Psoas muscle (tissue), 8 donors: ENCODE measurements around the gene INPP5E. TPM values are rescaled to one million over a fixed set of nuclear protein-coding genes. Genes with fewer than 3 reads are reported as not detected.

Source experiments
- ATAC-seq, 4 donors: fragments of 200-7000 bp; cut with Tn5 transposase; one replicate each; pipeline ENCODE4 v1.9.1; 2020; ENCODE audit warnings: moderate library complexity in 3 of 4, mild to moderate bottlenecking in 2 of 4
- DNase-seq, 2 donors: peaks; one replicate each; pipeline ENCODE4 v3.0.0-alpha.2; 2020
- H3K27ac ChIP-seq: fragments of 200-600 bp; one replicate; pipeline ENCODE4 v1.8.0; 2022
- H3K27me3 ChIP-seq, 3 donors: fragments of 200-600 bp in 1 of 3; one replicate each; pipeline versions ENCODE4 v1.6.1 to v1.8.0; 2013 to 2022; ENCODE audit warnings: low read length in 2 of 3, mild to moderate bottlenecking in 2 of 3, moderate library complexity in 1 of 3; ENCODE audit not compliant: insufficient read depth in 3 of 3
- H3K36me3 ChIP-seq, 2 donors: fragments of 200-600 bp in 1 of 2; one replicate each; pipeline versions ENCODE4 v1.6.1 to v1.8.0; 2013 to 2022; ENCODE audit warnings: low read depth in 1 of 2, mild to moderate bottlenecking in 1 of 2, moderate library complexity in 1 of 2; ENCODE audit not compliant: insufficient read depth in 1 of 2
- H3K4me1 ChIP-seq: fragments of 200-600 bp; one replicate; pipeline ENCODE4 v1.8.0; 2022
- H3K4me3 ChIP-seq: fragments of 200-600 bp; one replicate; pipeline ENCODE4 v1.8.0; 2022; ENCODE audit warnings: mild to moderate bottlenecking
- H3K9me3 ChIP-seq: fragments of 200-600 bp; one replicate; pipeline ENCODE4 v1.8.0; 2022
- WGBS, 3 donors: extraction: QIAGEN DNeasy Blood & Tissue Kit; methylation state at CpG; one replicate each; pipeline versions ENCODE4 v1.1.6 to v1.1.7; 2013; 5-methylcytosine and 5-hydroxymethylcytosine counted together
- intact Hi-C, 2 donors: fragments of 100-400 bp; cut with DNase I; formaldehyde crosslinking; loops; one replicate each; pipeline versions ENCODE4 v1.11.0 to v1.14.2; 2022
- polyA plus RNA-seq, 3 donors: library from polyadenylated mRNA; stranded (reverse); fragments of 200-250 nt; gene quantifications; one replicate each; pipeline ENCODE4 v1.2.3, GENCODE V29; 2013
- total RNA-seq, 4 donors: library from RNA; stranded (reverse); fragmentation: NEBNext Ultra II Directional in 2 of 4; extraction: Animal tissue kit (Norgen Biotek cat#: 25700) in 2 of 4; gene quantifications; one replicate each; pipeline versions ENCODE4 v1.2.1 to v1.2.4, GENCODE V29; 2021 to 2023
- TF ChIP-seq, protein P1 (sequence below): fragments of 200-600 bp; IDR thresholded peaks from one replicate; pipeline ENCODE4 v1.8.0; 2022; ENCODE audit warnings: antibody characterized with exemption
- donor health status: healthy with polysubstance abuse.
- donor health status: DM: no; HTN: no; CAD: no; lungs with moderate emphysema.
- donor health status: Bipolar disorder and iron deficiency.
- donor health status: healthy.
- donor health status: DM: yes; HTN: yes; CAD: no.
- donor health status: DM: no; HTN: no; CAD: no.
- donor health status: DM: no; HTN: no; CAD: no.
- donor health status: DM: yes; HTN: yes; CAD: no.

INPP5E gene
- total and polyA plus RNA-seq, 7 donors: 4.7 to 9.6 (median 5.3) TPM

DNA sequence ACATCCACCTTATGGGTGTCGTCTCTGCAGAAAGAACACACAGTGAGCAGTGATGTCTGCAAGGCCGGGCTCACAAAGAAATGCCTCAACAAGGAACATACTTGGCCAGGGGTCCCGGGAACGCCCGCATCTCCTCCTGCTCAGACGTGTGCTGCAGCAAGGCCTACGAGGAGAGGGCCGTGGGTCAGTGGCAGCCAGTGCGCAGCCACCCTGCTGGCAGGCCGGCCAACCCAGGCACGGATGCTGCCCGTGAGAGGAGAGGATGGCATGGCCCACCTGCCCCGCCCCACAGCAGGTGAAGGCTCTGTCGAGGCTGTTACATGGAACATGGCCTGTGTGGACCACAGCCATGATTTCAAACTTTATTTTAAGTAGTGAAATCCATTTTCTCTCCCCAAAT is 23.9 kb upstream of the INPP5E start:
- TF ChIP-seq, protein P1, sequence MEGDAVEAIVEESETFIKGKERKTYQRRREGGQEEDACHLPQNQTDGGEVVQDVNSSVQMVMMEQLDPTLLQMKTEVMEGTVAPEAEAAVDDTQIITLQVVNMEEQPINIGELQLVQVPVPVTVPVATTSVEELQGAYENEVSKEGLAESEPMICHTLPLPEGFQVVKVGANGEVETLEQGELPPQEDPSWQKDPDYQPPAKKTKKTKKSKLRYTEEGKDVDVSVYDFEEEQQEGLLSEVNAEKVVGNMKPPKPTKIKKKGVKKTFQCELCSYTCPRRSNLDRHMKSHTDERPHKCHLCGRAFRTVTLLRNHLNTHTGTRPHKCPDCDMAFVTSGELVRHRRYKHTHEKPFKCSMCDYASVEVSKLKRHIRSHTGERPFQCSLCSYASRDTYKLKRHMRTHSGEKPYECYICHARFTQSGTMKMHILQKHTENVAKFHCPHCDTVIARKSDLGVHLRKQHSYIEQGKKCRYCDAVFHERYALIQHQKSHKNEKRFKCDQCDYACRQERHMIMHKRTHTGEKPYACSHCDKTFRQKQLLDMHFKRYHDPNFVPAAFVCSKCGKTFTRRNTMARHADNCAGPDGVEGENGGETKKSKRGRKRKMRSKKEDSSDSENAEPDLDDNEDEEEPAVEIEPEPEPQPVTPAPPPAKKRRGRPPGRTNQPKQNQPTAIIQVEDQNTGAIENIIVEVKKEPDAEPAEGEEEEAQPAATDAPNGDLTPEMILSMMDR: no peak
- Histone ChIP-seq H3K36me3 (peaks cover 7 to 100% of the 10 kb centered on the region in 2 donors), H3K4me1 (no peaks in the 10 kb centered on the region), H3K4me3 (no peak overlapping the region), H3K27ac (no peak overlapping the region), H3K9me3 (no peaks in the 10 kb centered on the region), H3K27me3 (no peaks in the 10 kb centered on the region)
- 85 to 94% (median 90%) methylated on average over 14 of the region's 14 CpGs for WGBS, 3 donors
- DNase-seq: no peak
- intact Hi-C loops: no loop called here
- ATAC-seq: no peak

DNA sequence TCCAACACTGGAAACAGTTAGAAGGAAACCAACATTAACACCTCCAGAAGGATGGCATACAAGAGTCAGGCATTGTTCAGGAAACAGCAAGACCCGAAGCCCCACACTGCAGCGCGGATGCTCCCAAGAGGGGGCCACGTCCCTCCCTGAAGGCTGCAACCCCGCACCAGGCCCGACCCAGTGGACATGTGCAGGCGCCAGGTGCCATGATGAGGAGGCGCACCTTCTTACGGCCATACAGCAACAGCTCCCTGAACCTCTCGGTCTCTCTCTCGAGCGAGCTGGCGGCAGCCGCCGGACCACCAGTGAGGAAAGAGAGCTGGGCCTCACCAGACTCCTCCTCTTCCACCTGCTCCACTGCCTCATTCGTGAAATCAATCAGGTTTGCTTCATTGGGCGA is 23.0 kb upstream of the INPP5E start:
- ATAC-seq (no peak), DNase-seq (no peak)
- Histone ChIP-seq H3K4me3 (no peak overlapping the region), H3K9me3 (no peaks in the 10 kb centered on the region), H3K36me3 (peaks cover 5 to 100% of the 10 kb centered on the region in 2 donors), H3K27ac (no peak overlapping the region), H3K27me3 (no peaks in the 10 kb centered on the region), H3K4me1 (no peaks in the 10 kb centered on the region)
- TF ChIP-seq, protein P1: no peak
- 88 to 91% (median 88%) methylated on average over 17 of the region's 17 CpGs for WGBS, 3 donors
- intact Hi-C loops: no loop called here

DNA sequence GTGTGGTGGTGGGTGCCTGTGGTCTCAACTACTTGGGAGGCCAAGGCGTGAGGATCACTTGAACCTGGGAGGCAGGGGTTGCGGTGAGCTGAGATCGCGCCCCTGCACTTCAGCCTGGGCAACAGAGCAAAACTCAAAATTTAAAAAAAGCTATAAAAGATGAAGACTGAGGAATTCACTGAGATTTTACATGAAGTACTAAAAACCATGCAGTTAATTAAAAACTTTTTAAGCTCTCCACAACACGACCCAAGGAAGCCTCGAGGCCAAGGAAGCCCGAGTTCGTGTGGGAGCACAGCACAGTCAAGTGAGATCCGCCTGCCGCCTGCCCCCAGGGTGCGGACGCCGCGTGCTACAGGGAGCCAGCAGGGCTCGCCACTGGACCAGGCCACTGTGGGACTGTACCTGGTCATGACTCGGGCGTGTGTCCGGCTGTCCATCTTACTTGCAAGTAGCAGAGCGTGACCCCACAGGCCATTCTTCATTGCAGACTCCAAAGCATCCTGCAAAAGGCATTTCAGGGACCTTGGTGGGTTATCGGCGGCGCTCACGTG is 21.2 kb upstream of the INPP5E start:
- ATAC-seq: no peak
- TF ChIP-seq, protein P1: no peak
- WGBS, 3 donors: 94 to 96% (median 95%) methylated on average over 23 of the region's 23 CpGs
- Histone ChIP-seq H3K9me3 (no peaks in the 10 kb centered on the region), H3K27ac (no peak overlapping the region), H3K36me3 (peaks cover 3 to 100% of the 10 kb centered on the region in 2 donors), H3K4me1 (no peaks in the 10 kb centered on the region), H3K4me3 (no peak overlapping the region), H3K27me3 (no peaks in the 10 kb centered on the region)
- no peak for DNase-seq
- intact Hi-C loops: no loop called here

DNA sequence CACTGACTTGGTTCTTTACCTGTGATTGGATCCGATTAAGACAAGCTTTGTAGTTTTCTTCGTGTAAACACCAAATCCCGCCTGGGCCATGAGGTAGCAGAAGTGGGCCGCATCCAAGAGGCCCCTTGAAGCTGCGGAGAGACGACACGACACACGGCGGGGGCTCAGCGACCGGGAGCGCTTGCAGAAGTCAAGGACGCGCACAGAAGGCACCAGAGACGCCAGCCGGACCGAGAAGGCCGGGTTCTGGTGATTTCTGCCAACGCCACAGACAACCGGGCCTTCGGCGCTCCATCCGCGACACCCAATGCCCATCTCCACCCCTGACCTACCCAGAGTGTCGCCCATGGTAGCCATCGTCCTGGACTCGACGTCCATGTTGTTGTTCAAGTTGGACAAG is 19.8 kb upstream of the INPP5E start:
- ATAC-seq: no peak
- intact Hi-C loops: no loop called here
- Histone ChIP-seq H3K9me3 (no peaks in the 10 kb centered on the region), H3K4me3 (no peak overlapping the region), H3K36me3 (peaks cover 6 to 100% of the 10 kb centered on the region in 2 donors), H3K27ac (no peak overlapping the region), H3K4me1 (no peaks in the 10 kb centered on the region), H3K27me3 (no peaks in the 10 kb centered on the region)
- no peak for DNase-seq
- TF ChIP-seq, protein P1: no peak
- 93 to 95% (median 94%) methylated on average over 28 of the region's 28 CpGs for WGBS, 3 donors

DNA sequence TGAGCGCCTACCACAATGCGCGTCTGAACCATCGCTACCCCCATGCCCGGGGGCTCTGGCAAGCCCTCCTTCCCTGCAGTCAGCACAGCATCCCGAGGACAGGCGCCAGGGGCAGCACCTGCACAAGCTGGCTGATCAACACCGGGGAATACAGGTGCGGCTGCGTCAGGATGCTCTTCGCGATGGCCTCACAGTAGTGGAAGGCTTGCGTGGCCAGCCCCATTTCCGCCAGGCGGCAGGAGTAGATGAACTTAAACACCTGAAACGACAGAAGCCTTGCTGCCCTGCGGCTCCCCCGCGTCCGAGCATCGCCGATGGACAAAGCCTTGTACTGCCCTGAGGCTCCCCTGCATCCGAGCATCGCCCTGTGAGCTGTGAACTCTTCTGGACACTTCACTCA is 17.7 kb upstream of the INPP5E start:
- intact Hi-C loops: no loop called here
- no peak overlapping the region for H3K4me3 ChIP-seq
- TF ChIP-seq, protein P1: no peak
- H3K27me3 ChIP-seq: no peaks in the 10 kb centered on the region
- H3K4me1 ChIP-seq: no peaks in the 10 kb centered on the region
- no peaks in the 10 kb centered on the region for H3K9me3 ChIP-seq
- ATAC-seq (no peak), DNase-seq (no peak)
- 95 to 98% (median 95%) methylated on average over 24 of the region's 24 CpGs for WGBS, 3 donors
- H3K36me3 ChIP-seq: peaks cover 7 to 100% of the 10 kb centered on the region in 2 donors
- H3K27ac ChIP-seq: no peak overlapping the region
